Pulmonary artery endothelial cell (primary cell): ENCODE measurements around the gene GMPR. TPM values are rescaled to one million over a fixed set of nuclear protein-coding genes. Genes with fewer than 3 reads are reported as not detected.

Experiments
- DNase-seq: peaks from one replicate; pipeline ENCODE4 v3.0.0-alpha.2; 2011; ENCODE audit warnings: low read depth, low spot score
- total RNA-seq: library from RNA; depleted of rRNA; stranded (reverse); fragments of >200 nt; gene quantifications from 2 replicates; pipeline ENCODE4 v1.2.3, GENCODE V29; 2014

Gene GMPR
- total RNA-seq, 1 donor from 2014 or later = 32.3 TPM

DNA sequence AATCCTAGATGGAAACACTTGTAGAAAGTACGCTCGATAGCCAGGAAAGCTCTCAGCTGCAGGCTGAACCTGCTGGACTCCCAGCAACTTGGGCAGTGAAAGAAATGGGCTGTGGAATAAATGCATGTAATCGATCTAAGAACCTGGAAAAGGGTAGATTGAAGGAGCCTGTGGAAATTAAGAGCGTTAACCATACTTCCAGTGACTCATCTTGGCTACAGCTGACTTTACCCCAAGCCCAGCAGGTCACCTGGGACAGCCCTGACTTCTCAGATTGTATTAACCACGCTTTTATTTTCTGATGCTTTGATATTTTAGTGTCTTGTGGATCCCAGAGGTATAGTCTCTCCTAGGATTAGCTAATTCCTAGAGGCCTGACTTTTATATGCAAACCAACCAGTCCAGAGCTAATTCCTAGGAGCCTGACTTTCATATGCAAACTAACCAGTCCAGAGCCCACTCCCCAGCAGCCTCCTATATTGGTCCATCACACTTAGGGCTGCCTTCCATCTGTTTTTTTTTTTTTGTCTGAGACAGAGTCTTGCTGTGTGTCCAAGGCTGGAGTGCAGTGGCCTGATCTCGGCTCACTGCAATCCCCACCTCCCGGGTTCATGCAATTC, 86.3 kb downstream of the GMPR start:
- DNase-seq = no peak

DNA sequence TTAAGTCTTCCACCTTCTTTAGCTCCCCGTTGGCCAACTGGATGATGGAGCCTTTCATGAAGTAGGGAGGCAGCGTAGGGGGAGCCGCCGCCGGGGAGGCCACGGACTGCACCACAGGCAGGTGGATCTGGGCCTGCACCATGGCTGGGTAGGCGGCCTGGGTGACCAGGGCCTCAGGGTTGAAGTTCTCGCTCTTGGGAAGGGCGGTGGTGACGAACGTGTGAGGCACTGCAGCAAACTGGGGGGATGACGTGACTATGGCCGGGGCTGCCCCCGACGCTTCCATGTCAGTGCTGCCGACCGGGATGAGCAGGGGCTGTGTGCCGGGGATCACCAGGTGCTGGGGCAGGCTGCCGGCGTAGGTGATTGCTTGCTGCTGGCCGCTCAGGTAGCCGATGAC, 88.1 kb downstream of the GMPR start:
- no peak for DNase-seq

DNA sequence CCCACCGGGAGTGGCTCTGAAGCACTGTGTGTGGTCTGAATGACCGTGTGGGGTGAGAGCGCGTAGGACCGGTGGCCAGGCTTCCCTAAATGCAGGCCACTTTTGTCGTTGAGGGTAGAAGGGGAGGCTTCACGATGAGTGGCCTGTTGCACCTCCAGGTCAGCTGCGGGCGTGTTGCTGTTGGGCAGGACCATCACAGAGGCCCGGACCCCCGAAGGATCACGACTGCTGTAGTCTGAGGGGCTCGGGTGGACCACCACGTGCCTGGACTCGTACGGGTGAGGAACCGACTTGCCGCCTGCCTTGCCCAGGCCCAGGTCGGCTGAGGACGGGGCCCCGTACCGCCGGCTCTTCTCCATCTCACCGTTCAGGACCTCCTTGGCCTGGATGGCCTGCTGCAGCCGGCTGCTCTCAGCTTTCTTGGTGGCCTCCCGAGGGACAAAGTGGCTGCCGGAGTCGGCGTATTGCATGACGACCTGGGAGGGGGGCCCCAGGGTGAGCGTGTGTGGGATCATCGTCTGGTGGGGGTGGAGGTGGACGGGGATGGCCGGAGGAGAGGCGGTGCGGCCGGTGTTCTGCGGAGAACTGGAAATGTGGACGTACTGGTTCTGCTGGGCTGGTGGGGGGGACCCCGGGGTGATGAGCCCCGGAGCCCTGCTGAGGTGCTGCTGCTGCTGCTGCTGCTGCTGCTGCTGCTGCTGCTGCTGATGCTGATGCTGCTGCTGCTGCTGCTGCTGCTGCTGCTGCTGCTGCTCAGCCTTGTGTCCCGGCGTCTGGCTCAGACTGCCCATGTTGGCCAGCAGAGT, 88.8 kb downstream of the GMPR start:
- no peak for DNase-seq

DNA sequence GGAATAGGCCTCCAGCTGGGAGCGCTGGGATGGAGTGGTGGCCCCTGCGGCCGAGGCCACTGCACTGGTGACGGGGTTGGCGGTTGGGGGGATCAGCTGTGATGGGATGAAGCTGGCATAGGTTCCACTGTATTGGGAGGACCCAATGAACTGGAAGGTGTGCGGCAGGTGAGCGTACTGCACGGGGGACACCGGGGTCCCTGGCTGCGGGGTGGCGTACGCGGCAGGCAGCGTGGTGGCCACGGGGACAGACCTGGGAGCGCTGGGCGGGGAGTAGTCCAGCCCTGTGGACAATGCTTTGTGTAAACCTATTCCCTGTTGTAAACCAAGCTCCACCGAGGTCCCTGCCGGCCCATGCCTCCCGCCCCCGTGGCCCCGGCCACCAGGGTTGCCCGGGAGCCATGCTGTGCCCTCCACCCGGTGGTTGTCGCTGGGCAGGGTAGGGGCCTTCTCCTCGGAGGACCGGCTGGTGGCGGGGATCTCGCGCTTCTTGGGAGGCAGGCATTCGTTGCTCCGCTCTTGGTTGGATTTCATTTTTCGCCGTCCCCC, 89.5 kb downstream of the GMPR start:
- DNase-seq = no peak

DNA sequence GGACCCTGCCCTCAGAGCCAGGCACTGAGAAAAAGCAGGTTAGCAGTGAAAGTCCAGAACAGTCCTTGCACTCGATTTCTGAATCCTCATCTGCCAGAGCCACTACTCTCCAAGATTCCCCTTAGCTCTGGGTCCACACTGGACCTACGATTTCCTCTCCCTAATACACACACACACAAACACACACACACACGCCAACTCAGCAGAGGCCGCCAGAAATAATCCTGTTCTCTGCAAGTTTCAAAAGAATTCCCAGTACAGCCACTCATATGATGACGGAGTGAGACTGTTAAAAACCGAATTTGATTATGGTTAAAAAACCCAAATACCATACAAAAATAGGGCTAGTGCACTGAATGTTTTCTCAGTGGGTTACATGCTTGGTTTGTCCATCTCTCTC, 90.8 kb downstream of the GMPR start:
- DNase-seq = no peak

DNA sequence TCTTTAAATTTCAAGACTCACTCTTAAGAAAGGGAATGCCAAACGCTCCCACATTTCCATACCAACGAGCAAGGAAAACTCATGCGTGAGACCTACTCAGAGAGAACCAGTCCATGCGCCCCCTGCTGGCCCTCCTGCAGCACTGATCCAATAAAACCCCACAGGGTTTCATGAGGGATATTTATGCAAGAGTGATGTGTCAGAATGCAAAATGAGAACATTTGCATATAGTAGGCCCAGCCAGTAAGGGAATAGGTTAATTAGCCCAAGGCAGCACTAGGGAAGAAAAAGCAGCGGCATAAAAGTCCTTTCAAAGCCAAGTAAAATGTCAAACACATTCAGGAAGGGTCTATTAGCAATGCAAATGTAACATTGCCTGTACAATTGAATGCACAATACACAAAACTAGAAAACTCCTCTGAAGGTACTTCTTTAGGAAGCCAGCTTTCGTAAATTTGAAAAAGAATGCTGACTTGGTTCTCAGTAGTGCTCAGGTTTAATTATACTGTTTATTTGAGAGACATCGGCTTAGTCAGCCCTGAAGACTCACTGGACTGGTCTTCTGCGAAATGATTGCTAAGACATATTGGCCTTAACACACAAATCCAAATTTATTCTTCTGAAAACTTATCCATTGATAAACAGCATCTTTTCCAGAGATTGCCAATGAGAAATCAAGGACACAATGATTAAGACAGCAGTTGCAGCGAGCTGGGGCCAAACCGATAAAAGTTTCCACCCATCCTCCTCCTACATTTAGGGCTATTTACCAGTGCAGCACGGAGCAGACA, 93.2 kb downstream of the GMPR start:
- DNase-seq = no peak

DNA sequence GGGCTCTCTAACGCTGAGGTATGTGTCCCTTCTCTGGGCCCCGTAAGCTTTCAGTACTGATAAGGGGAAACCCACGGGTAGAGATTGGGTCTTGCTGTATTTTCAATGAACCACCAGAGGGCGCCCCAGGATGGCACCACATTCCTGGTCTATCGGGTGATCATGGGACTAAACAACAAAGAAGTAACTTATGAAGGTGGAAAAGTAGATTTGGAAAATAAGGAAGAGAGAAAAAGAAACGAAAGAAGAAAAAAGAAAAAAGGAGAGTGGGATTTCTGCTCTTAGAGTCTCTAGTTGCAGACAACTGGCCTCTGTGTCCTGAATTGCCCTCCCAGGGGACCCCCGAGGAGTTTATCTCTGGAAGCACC, 93.8 kb downstream of the GMPR start:
- no peak for DNase-seq

DNA sequence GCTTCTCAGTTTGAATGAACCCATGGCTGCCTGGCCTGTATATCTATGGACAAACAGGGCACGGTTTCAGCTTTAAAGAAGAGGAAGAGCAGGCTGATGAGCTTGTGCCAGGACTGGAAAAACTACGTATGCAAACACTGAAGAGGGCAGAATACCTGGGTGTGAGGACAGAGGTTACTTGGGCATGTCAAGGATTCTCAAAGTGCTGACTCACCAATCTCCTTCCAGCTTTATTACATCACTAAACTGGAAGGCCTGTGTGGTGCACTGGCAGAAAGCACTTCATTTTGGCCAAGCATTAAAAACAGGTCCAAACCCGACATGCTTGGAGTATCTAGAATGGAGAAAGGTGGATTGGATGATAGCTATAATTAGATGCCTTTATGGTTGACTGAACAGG, 95.2 kb downstream of the GMPR start:
- DNase-seq = no peak

DNA sequence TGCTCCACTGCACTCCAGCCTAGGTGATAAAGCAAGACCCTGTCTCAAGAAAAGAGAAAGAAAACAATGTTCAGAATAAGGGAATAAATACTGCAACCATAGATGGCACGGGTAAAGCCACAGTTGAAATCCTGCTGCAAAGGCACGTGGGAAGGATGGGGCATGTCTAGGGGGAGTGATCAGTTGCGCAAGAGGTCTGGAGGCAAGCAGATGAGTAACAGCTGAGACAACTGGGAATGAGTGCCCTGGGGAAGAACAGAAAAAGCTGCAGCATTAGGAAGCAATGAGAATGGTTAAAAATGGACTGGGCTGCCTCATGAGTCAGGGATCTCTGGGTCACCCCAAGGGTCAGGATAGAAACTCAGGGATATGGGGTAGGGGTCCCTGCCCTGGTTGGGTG, 96.3 kb downstream of the GMPR start:
- no peak for DNase-seq

DNA sequence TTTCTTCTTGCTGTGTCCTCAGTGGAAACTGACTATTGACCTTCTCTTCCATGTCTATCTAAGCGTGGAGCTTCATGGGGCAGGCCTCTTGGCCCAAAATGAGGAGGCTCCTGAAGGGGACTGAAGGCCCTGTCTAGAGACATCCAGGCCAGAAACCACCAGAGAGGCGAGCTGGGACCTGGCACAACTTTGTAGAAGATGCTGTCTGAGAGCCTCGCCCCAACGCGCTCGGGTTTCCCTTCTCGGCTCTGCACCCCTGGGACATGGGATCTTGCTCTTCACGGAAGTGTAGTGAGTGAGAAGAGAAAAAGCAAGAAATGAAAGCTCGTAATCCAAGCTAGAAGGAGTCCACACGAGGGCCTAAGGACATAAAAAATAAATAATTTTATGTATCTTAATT, 96.8 kb downstream of the GMPR start:
- DNase-seq = no peak

DNA sequence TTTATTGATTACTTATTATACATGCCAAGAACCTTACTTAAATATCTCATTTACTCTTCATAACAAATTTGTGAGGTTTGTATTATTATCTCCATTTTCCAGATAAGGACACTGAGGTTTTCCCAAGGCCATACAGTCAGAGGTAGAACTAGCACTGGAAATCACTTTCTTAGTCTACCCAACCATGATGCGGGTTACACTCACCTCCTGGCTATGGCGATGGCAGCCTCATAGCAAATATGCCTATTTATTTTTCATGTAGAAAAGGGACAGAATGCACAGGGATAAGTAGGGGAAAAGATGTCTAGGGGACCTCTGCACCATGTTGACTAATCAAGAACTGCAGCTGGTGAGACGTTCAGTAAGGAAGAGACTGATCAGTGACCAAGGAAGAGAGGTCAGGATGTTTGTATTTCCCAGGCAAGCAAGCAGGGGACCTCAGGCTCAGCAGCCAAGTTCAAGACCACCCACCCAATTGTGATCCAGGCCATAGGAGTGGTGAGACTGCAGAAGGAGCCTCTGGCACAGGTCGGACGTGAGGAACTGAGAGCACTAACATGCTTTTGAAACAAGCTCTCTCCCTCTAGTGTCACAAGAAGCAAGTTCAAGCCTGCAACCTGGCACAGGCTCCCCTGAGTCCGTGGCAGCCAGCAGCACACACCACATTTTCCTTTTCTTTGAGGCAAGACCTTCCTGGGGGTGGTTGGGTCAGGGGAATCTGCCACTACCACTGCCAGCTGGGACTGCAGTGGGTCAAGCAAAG, 97.8 kb downstream of the GMPR start:
- no peak for DNase-seq

DNA sequence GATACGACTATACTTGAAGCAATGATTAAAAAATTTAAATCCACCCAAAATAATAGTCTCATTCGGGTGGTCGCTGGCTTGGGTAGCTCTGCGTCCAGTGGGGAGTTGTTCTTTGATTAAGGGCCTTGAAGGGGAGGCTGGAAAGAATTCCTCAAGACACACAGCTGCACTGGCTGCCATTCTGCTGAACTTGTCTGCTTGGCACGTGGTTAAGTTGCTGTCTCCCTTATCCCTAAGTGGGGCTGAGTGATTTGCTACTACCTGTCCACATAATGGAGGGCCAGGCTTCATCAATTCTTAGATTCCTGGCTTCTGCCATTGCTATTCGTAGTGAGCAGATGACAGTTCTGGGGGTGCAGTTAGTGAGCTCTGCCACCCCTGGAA, 98.5 kb downstream of the GMPR start:
- no peak for DNase-seq

DNA sequence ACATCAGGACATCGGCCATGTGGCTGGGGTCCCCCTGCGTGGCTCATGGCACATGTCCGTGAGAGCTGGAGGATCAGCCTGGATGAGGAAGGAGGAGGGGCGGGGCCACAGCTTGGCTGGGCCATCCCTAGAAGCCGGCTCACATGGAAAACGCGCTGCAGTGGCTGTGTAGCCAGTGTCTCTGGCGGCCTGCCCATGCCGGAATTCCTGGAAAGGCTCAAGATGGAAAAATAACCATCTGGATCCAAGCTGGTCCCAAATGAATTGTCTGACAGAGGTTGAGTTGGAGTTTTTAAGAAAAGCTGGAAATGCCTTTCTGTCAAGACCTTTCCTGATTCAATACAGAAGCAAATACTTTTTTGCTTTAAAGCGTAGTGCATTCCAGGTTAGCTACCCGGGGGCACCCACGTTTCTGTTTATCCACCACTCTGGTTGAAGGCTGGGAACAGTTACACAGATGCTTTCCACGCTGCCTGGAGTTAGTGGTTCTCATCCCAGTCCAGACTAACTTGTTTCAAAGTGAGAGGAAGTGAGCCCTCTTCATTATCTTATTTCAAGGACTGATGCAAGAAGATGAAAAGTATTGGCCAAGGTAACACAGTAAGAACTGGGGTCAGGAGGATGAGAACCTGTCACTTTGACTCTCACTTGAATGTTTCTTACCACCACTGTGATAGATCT, 99.0 kb downstream of the GMPR start:
- peak; percentile 97 for DNase-seq

DNA sequence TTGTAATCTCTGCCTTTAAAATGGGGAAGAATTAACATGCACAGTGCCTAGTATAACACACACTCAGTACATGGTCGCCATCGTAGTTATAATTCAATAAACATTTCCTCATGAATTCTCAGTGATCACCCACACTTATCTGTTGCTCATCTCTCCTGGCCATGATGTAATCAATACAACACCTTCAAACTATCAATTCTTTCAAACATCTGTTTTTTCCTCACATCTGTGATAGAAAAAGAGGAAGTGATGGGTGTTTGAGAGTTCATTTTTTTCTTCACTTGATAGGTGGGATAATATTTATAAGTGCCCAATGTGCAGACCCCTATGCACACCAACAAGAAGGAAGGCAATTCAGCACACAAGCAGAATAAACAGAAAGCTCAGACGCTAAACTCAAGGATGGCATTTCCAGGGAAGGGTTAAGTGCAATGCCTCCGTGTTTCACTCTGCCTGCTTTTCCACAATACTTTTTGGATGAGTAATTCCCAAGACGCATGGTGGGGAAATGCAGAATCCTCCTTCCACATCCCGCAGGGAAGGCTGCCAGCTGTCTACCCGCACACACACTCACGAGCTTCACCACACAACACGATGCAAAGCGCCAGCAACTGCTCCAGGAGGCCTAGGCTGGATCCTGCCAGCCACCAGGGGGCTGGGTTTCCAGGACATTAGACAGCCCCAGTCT, 100.3 kb downstream of the GMPR start:
- DNase-seq = peak; percentile 98

DNA sequence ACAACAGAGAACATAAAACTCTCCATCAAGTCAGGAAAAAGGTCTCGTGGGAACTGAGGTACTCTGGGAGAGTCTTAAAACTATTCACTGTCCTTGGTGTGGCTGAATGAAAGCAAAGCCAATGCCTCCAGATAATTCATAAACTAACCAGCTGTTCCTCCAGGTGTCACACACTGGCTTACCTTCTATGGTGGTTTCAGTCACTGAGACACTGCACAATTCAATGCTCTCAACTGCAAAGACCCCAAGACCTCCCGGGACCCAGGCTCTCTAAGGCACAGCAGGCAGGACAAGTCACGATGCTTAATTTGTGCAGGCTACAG, 100.8 kb downstream of the GMPR start:
- no peak for DNase-seq

DNA sequence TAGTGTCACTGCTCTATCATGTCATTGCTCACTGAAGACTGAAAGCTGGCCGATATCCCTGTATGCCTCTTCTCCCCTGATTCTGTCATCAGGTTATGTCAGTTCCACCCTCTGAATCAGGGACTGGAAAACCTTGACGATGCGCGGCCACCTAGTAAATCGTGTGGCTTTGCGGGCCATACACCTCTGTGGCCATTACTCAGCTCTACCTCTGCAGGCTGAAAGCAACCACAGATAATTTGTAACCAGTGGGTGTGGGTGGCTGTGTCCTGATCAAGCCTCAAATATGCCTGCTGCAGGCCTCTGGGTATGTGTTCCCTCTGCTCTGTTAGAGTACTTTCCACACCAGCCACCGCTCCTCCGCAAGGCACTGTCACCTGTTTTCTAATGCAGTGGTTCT, 105.2 kb downstream of the GMPR start:
- no peak for DNase-seq

DNA sequence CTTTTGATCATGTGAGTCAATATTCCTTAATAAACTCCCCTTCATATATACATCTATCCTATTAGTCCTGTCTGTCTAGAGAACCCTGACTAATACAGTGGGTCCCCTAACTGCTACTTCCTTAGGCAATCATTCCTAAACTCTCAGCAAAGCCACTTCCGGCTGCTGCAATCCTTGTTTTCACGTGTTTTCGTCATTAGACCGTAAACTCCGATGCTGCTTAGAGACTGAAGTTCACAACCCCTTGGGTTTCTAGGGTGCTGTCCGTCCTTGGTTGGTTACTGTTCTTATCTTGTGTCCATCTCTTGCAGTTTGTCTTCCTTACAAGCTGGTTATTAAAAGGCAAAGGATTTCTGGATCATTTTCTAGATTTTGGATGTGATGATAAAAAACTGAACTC, 106.4 kb downstream of the GMPR start:
- no peak for DNase-seq
